Endometrium (tissue), 2 donors: ENCODE results near the gene PHAF1.
"Not testable (repeated sequence)": the region's sequence is repeated elsewhere in the genome, so short reads cannot be mapped to it uniquely, and the experiment has no call there.

ENCODE experiments used
- FAIRE-seq: peaks from 2 replicates; lab custom pipeline; 2012; peaks lifted over from hg19 to GRCh38; lab: Jason Lieb, UNC
- donor health status: control.
- donor health status: control.

The PHAF1 gene

DNA sequence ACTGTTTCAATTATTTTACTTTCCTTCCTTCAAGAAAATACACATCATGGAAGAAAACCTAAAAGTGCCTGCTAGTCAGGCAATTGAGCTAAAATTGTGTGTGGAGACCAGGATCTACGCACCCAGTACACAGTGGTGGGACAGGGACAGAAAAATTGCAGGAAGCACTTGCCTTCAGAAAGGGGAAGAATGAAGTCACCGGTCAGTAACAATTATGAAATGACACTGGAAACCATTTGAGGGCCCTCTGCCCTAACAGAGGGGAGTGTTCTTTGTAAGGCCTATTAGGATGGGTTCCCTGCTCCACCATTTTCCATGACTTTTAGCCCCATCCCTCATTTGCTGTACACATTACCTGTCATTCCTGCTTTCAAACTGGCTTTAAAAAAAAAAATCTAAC, 4.5 kb upstream of the PHAF1 start:
- FAIRE-seq, result no peak

DNA sequence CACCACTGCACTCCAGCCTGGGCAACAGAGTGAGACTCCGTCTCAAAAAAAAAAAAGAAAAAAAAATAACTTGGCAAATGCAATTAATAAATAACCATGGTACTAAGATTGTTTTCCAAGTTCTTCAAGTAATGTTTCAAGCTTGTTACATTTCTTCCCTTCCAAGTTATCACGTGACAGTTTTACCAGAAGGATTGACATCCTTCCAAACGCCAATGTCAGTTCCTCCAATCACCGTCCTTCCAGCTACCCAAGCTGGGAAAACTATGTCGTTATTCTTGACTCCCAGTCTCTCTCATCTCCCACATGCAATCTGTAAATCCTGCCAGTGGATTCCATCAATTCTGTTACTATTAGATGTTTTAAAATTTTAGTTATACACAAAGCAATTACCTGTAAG, 3.9 kb upstream of the PHAF1 start:
- FAIRE-seq, result no peak

DNA sequence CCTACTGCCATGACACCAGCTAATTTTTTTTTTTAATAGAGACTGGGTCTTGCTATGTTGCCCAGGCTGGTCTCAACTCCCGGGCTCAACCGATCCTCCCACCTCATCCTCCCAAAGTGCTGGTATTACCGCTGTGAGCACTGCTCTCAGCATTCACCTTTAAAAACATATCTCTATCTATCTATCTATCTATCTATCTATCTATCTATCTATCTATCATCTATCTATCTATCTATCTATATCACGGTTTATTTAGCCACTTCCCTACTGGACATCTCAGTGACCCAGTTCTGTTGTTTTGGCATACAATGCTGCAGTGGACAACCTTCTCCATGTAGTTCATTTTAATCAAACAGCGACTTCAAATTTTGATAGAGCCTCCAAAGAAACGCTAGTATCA, 1.3 kb upstream of the PHAF1 start:
- FAIRE-seq, result no peak

DNA sequence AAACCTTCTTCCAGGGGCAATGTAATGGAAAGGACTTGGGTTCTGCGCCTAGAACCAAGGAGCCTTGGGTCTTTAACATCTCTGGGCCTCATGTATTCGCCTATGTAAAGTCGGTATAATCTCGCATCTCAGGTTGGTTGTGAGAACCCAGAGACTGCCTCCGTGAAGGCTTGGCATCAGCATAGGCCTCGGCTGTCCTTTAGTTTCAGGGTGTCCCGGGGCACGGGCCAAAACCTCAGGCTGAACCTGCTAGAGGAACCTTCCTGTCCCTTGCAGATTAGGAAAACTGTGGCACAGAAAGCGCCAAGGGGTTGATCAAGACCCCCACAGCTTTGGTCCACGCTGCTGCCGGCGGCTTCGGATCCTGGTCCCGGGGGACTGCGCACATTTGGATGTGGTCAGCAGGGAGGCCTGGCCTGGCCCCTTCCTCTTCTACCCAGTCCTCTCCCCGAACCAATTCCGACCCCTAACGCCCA, 772 bp upstream of the PHAF1 start:
- FAIRE-seq, result no peak

DNA sequence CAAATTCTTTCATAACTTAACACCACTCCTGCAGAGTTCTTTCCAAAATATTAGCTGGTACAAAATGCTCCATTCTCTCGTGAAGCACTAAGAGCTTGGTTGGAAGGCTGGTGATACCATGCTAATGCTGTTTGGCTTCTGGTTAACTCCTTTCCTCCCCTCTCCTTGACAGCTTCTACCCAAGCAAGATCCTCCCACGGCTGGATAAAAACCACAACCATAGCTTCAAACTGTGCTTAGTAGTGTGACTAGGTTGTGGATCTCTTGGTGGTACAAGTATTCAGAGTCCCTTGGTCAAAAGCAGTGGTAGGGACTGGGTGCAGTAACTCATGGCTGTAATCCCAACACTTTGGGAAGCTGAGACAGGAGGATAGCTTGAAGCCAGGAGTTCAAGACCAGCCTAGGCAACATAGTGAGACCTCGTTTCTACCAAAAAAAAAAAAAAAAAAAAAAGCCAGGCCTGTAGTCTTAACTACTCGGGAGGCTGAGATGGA, 2.3 kb downstream of the PHAF1 start:
- FAIRE-seq, result no peak

DNA sequence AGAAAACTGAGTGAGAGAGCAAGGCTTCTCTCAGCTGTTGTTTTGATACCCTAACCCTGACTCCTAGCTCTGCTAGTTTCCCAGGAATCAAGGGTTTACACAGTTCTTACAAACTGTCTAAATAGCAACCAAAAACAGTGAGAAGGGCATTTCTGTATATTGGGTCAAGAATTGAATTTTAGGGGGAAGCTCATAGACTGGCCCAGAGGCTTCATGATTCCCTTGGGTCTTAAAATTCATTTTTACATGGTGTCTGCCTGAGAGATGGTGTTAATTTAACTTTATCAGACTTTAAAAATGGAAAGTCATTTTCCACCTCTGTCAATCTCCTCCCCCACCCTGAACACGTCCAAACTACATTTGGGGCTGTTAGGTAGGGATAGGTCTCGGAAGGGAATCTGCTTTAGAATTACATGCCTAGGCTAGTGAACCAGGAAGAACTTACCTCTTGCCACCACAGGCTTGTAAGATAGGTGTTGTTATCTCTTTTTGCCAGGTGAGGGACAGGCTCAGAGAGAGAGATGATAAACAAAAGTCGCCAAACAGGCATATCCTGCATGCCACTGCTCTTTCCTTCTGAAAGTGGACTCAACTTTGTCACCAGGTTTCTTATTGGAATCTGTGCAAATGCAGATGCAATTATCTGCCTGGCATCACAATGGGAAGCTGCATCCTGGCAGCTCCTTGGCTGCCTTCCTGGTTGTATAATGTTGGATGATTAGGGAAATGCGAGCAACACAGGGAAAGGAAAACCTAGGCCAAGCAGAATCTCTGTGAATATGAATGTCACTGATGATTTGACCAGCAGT, 3.1 kb downstream of the PHAF1 start:
- FAIRE-seq, result no peak

DNA sequence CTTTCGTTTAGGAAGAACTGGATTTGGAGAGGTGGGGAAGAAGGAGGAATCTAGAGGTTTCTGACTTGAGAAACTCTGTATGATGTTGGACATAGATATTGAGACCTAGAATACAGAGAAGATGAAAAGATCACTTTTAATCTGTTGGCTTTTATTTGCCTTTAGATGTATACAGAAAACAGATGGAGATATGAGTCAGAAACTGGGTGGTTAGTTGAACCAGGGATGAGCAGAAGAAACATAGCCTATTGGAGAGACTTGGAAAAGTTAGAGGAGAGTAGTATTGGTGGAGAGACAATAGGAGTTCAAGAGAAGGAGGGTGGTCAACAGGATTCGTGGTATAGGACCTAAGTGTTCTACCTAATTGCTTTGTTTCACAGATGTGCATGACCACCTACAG, 5.1 kb downstream of the PHAF1 start:
- FAIRE-seq, result no peak

DNA sequence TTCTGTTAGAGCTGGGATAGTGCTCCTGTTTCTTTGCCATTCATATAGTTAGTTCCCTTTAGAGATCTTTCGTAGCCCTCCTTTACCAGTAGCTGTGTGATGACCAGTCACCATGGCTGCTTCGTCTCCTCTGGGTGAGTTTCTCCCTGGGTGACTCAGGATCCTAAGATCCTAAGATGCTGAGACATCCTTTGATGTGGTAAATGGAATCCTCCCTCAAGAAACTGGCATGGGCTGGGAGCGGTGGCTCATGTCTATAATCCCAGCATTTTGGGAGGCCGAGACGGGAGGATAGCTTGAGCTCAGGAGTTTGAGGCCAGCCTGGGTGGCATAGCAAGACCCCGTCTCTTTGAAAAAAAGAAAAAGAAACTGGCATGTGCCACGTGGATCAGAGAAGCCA, 5.9 kb downstream of the PHAF1 start:
- no peak for FAIRE-seq

DNA sequence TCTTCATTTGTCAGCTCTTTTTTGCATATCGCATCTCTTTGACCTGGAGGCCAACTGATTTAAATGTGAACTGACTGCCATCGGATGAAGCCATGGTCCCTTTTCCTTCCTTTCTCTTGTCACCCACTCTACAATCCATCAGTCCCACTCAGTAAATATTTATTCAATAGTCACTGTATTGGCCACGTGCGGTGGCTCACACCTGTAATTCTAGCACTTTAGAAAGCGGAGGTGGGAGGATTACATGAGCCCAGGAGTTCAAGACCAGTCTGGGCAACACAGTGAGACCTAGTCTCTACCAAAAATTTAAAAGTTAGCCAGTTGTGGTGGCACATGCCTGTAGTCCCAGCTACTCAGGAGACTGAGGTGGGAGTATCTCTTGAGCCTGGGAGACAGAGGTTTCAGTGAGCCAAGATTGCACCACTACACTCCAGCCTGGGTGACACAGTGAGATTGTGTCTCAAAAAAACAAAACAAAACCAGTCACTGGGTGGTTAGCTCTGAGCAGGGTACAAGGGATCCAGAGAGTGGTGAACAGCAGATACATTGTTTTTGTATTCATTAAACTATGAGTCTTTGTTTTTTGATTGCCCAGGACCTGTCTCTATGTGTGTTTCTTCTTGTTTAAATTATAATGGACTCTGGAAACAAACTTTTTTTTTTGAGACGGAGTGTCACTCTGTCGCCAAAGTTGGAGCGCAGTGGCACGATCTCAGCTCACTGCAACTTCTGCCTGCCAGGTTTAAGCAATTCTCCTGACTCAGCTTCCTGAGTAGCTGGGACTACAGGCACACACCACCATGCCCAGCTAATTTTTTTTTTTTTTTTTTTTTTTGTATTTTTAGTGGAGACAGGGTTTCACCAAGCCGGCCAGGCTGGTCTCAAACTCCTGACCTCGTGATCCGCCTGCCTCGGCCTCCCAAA, 6.9 kb downstream of the PHAF1 start:
- no peak for FAIRE-seq

DNA sequence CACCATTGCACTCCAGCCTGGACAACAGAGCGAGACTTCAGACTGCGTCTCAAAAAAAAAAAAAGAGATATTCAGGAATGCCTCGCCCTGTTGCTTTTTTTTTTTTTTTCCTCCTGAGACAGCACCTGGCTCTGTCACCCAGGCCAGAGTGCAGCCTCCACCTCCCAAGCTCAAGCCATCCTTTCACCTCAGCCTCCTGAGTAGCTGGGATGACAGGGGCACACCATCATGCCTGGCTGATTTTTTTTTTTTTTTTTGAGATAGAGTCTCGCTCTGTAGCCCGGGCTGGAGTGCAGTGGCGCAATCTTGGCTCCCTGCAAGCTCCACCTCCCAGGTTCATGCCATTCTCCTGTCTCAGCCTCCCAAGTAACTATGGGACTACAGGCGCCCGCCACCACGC, 8.0 kb downstream of the PHAF1 start:
- FAIRE-seq, result no peak

DNA sequence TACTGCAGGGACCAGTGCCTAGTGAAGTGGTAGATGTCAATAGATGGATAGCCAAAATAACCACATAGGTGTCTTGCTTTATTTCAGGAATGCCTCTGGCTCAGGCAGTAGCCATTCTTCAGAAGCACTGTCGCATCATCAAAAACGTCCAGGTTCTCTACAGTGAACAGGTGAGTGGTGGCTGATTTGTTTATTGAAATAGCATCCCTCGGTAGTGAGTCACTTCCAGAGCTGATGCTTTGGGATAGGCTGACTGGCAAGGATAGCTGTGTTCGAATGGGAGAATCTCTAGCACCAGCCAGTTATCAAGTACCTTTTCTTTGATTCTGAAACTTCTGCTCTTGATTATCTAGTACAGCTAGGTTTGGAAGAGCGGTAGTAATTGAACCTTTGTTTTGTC, 10.3 kb downstream of the PHAF1 start:
- FAIRE-seq, result no peak

DNA sequence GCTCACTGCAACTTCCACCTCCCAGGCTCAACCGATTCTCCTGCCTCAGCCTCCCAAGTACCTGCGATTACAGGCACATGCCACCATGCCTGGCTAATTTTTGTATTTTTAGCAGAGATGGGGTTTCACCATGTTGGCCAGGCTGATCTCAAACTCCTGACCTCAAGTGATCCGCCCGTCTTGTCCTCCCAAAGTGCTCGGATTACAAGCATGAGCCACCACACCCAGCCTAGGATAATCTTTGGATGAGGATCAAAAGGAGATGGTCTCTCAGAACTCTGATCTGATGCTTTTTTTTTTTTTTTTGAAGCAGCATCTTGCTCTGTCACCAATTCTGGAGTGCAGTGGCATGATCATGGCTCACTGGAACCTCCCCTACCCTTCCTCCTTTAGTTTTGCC, 13.1 kb downstream of the PHAF1 start:
- FAIRE-seq, result not testable (repeated sequence)

DNA sequence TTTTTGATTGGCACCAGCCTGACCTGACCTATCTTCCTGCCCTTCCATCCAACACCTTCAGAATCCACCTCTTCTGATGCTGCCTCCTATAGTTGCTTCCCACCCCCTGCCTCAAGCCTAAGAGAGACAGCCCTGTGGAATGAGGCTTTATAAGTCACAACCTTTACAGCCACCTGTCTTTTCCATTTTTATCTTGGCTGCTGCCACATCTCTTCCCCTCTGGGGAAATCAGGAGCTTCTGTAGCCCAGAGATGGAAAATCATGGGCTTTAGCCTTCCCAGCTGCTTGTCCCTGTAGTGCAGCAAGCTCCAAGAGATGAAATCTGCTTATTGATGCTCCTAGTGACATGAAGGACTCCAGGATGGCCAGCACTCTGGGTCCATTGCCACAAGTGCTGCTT, 18.7 kb downstream of the PHAF1 start:
- no peak for FAIRE-seq

DNA sequence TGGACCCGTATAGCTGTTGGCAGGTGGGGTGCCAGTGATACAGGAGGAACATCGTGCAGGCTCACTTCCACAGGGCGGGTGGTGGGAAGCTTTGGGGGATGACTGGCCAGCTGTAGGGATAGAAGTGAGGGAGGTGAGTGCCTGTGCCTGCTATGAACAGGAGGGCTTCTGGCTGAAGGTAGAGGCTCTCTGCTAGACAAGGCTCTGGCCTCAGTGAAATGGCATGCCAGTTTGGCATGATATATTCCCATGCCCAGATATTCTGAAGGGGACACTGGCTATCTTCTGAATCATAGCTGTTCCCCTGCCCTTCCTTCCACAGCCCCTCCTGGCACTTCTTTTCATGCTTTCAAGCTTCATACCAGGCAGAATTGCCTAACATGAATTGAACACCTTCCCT, 19.1 kb downstream of the PHAF1 start:
- no peak for FAIRE-seq

DNA sequence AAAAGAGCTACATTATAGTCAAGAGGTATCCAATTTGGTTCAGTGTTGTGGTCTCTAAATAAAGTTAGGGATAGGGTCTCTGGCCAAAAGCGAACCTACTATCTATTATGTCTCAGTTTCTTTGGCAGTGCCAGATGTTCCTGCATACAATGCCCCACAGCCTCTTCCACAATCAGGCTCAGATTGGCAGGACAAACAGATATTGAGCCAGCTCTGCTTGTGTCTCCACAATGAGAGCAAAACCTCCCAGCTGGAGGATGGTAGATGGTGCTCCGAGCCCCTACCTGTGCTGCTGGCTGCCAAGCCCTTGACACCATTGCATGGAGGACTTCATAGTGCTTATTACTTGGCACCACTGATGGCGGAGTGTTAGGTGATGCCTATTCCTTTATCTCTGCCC, 19.7 kb downstream of the PHAF1 start:
- FAIRE-seq, result no peak

DNA sequence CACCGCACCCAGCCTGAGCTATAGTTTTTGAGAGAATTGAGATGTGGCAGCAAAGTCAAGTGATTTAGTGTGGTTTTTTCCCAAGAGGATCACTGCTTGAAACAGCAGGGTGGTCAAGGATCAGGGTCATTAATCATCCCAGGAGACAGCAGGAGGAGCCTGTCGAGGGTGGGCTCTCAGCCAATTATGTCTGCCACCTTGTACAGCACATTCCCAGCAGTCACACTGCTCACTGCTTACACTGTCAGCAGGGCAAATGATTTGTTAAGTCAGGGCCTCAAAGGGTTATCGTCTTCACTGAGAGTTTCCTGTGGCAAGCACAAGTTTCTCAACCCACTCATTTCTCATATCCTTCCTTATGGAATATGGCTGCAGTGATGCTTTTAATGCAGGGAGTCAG, 27.9 kb downstream of the PHAF1 start:
- FAIRE-seq, result no peak

DNA sequence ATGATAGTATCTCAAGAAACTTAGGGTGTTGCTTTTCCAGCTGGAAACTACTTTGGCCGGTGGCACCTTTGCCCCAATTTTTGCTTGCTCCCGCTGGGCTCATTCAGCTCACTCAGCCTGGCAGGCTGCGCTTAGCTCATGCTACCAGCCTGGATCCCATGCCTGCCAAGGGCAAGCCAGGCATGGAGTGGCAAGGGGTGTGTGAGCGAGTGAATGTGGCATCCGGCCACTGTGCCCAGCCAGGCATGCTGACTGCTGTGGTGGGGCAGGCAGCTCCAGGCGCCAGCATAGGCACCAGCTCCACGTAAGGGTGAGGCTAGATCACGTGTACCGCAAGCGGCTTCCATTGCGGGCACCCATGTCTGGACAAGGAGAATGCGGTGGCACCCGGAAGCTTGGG, 31.6 kb downstream of the PHAF1 start:
- FAIRE-seq, result no peak

DNA sequence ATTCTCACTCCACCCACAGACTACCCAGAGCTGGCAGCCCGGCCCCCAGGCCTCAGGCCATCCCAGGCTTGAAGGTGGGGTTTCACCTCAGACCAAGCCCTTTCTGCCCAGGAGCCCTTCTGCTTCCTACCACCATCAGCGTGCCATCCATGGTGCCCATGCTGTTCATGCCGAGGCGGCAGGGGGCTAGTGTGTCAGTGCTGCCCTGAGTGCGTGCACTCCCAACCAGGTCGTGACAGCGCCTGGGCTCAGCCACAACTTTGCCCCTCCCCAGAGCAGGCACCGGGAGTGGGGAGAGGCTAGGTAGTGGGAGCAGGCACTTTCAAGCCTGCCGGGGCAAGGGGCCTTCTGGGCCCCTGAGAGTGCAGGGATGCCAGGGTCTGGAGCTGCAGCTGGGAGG, 32.6 kb downstream of the PHAF1 start:
- FAIRE-seq, result no peak

DNA sequence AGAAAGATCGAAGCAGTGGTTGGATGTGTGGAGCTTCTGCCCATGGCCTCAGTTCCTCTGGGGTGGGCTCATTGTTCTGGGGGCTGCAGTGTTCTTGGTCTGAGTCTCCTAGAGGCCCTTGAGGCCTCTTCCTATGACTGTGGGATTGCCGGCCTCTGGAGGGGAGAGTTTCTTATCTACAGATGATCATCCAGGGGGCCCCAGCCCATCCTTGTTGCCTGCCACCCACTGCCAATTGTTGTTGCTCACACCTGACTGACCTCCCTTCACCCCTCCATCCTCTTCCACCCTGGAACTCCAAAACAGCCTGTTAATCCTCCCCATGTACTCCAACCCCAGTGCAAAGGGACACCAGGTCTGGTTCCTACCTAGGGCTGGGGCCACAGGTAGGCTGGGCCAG, 35.2 kb downstream of the PHAF1 start:
- no peak for FAIRE-seq

DNA sequence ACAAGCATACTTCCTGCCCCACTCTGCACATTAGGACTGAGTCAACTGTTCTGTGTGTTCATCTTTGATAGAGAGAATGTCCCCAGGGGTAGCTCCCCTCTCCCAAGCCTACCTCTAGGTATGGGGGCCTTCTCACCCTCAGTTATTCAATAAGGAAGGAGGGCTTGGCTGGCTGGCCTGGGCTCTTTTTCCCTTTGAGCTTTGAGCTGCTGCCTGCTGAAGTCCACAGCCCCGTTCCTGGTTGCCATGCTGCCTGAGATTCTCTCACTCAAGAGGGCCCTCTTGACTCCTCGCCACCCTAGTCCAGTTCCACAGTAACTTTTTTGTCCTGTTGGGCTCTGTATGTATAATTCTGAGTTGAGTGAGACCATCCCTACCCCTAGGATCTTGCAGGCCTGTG, 36.0 kb downstream of the PHAF1 start:
- no peak for FAIRE-seq

DNA sequence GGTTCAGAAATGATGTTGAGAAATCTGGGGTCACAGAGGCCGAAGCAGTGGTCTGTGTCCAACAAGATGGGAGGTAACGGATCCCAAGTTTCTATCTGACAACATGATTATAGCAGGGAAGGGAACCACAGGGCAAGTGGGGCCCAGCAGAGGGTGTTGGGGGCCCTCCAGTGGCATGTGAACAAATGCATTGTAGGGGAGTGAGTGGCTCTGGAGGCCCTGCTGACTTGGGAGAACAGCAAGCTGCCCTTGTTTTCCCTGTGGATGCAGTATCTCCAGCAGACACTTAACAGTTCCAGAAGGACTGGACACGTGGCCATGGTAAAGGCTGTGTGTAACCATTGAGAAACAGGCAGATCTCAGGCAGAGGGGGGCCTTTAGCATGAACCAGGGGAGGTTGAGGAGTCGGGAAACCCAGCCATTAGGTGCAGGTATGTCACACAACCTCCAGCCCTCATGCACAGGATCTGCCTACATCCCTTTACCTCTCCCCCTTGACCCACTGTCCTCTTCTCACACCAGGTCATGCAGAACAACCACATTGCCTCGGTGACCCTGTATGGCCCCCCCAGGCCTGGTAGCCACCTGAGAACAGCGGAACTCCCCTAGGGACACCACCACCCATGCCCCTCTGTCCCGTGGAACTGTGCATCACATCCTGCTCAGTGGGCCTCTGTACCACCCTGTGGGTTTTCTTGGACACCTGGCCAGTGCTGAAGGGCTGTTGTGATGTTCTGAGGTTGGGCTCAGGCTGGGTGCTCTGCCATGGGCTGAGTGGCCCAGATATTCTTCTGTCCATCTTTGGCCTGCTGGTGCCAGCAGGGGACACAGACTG, 37.0 kb downstream of the PHAF1 start:
- no peak for FAIRE-seq

DNA sequence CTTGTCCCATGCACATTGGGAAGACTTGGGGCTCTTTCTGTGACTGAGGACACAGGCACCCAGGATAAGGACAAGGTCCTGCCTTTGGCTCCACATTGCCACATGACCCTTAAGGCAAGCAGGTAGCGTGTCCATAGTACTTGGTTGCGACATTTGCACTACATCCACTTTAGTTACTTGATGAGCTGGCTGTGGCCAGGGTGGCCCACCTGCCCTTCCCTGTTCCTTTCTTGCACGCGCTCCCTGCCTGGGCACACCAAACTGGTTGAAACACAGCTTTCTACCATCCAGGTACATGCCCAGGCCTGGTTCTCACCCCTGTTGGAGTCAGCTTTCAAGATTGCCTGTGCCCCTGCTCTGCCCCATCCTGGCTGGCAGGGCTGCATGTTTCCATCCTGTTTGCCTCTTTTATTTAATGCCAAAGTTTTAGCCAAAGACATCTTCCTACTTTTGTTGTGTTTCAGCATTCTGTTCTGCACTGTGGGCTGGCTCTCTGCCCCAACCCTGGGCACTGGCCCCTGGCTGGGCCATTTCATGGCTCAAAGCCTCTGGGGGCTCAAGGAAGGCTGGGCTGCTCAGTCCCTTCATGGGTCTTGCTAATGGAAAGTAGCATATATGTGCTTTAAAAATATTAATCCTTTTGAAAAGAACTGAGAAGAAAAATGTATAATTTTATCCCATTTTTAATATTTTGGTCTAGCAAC, 37.8 kb downstream of the PHAF1 start:
- no peak for FAIRE-seq
